Mucosa of descending colon (tissue), 3 donors: Measurements from ENCODE around the gene IER2. TPM values are rescaled to one million over a fixed set of nuclear protein-coding genes. Genes with fewer than 3 reads are reported as not detected.
"Not testable (repeated sequence)": the region's sequence is repeated elsewhere in the genome, so short reads cannot be mapped to it uniquely, and the experiment has no call there.

Source experiments
- ATAC-seq: fragments of 200-7000 bp; cut with Tn5 transposase; one replicate; pipeline ENCODE4 v1.9.1; 2020; ENCODE audit warnings: mild to moderate bottlenecking, moderate library complexity
- DNase-seq, 3 donors: peaks; one replicate each; pipeline ENCODE4 v3.0.0-alpha.2; 2020
- H3K36me3 ChIP-seq: fragments of 200-600 bp; one replicate; pipeline ENCODE4 v1.8.0; 2021; ENCODE audit warnings: low read depth, mild to moderate bottlenecking
- H3K4me1 ChIP-seq: fragments of 200-600 bp; one replicate; pipeline ENCODE4 v1.8.0; 2021; ENCODE audit warnings: low read depth, mild to moderate bottlenecking
- H3K4me3 ChIP-seq: fragments of 200-600 bp; one replicate; pipeline ENCODE4 v1.8.0; 2021; ENCODE audit warnings: mild to moderate bottlenecking
- H3K9me3 ChIP-seq: fragments of 200-600 bp; one replicate; pipeline ENCODE4 v1.8.0; 2021; ENCODE audit warnings: mild to moderate bottlenecking
- intact Hi-C, 2 donors: fragments of 100-400 bp; cut with DNase I in 1 of 2; cut with micrococcal nuclease in 1 of 2; formaldehyde crosslinking; loops; one replicate each; pipeline versions ENCODE4 v1.11.0 to v1.11.1; 2022; cut with DNase I, micrococcal nuclease
- total RNA-seq, 3 donors: library from RNA; stranded (reverse); fragmentation: NEBNext Ultra II Directional in 2 of 3; extraction: Animal tissue kit (Norgen Biotek cat#: 25700) in 2 of 3; gene quantifications; one replicate each; pipeline versions ENCODE4 v1.2.1 to v1.2.4, GENCODE V29; 2021 to 2023
- TF ChIP-seq, protein P1 (sequence below): fragments of 200-600 bp; IDR thresholded peaks from one replicate; pipeline ENCODE4 v1.8.0; 2022; ENCODE audit warnings: antibody characterized with exemption, mild to moderate bottlenecking
- donor health status: DM: no; HTN: no; CAD: no; lungs with moderate emphysema.
- donor health status: DM: no; HTN: no; CAD: no.
- donor health status: DM: no; HTN: yes; CAD: no.

IER2 gene
- total RNA-seq, 3 donors from 2014 or later = 101 to 117 (median 112) TPM

DNA sequence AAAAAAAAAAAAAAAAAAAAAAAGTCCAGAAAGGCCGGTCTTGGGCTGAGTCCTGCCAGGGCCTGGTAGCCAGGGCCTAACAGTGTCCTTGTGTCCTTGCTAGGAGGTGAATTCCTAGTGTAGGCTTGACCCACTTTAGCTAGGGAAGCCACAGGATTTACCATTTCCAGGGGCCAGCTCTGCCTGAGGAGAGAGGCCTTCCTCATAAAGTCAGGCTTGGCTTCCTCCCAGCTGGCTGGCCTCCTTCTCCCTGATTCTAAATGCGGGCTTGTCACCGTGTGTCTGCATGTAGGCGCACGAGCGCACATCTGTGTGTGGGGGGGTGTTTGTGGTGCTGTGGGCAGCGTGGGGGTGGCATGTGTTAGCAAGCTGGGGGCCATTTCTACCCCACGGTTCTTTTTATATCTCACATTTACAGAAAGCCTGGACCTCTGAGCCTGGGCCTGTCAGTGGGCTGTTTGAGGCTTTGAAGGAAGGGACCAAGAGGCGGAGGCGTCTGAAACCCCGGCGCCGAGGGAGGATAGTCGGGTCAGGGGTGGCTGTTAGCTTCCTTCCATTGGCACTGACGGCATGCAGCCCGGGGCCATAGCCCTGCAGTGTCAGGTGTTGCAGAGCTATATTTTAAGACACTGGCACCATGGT is 31.7 kb downstream of the IER2 start:
- H3K4me3 ChIP-seq = no peak overlapping the region
- peak in 2 of 3 donors; percentile 79 to 85 for DNase-seq
- no peaks in the 10 kb centered on the region for H3K36me3 ChIP-seq
- TF ChIP-seq, protein P1, sequence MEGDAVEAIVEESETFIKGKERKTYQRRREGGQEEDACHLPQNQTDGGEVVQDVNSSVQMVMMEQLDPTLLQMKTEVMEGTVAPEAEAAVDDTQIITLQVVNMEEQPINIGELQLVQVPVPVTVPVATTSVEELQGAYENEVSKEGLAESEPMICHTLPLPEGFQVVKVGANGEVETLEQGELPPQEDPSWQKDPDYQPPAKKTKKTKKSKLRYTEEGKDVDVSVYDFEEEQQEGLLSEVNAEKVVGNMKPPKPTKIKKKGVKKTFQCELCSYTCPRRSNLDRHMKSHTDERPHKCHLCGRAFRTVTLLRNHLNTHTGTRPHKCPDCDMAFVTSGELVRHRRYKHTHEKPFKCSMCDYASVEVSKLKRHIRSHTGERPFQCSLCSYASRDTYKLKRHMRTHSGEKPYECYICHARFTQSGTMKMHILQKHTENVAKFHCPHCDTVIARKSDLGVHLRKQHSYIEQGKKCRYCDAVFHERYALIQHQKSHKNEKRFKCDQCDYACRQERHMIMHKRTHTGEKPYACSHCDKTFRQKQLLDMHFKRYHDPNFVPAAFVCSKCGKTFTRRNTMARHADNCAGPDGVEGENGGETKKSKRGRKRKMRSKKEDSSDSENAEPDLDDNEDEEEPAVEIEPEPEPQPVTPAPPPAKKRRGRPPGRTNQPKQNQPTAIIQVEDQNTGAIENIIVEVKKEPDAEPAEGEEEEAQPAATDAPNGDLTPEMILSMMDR = no peak
- intact Hi-C loops = no loop called here
- H3K9me3 ChIP-seq = no peaks in the 10 kb centered on the region
- H3K4me1 ChIP-seq = peaks cover 11% of the 10 kb centered on the region
- peak; percentile 87 for ATAC-seq

DNA sequence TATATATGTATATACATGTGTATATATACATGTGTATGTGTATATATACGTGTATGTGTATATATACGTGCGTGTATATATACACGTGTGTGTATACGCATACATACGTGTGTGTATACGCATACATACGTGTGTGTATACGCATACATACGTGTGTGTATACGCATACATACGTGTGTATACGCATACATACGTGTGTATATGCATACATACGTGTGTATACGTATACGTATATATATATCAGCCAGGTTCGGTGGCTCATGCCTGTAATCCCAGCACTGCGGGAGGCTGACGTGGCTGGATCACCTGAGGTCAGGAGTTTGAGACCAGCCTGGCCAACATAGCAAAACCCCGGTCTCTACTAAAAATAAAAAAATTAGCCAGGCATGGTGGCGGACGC is 34.7 kb downstream of the IER2 start:
- intact Hi-C loops, DNase-seq, H3K4me3 ChIP-seq, H3K36me3 ChIP-seq, ATAC-seq, H3K9me3 ChIP-seq: not testable (repeated sequence)
- H3K4me1 ChIP-seq = peaks cover 11% of the 10 kb centered on the region

DNA sequence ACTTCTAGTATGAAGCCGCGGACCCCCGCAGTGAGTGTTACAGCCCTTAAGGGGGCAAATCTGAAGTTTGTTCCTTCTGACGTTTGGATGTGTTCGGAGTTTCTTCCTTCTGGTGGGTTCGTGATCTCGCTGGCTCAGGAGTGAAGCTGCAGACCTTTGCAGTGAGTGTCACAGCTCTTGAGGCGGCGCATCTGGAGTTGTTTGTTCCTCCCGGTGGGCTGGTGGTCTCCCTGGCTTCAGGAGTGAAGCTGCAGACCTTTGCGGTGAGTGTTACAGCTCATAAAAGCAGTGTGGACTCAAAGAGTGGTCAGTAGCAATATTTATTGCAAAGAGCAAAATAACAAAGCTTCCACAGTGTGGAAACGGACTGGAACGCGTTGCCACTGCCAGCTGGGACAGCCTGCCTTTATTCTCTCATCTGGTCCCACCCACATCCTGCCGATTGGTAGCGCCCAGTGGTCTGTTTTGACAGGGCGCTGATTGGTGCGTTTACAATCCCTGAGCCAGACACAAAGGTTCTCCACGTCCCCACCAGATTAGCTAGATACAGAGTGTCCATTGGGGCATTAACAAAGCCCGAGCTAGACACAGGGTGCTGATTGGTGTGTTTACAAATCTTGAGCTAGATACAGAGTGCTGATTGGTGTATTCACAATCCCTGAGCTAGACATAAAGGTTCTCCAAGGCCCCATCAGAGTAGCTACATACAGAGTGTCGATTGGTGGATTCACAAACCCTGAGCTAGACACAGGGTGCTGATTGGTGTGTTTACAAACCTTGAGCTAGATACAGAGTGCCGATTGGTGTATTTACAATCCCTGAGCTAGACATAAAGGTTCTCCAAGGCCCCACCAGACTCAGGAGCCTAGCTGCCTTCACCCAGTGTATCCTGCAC is 35.8 kb downstream of the IER2 start:
- H3K4me1 ChIP-seq = peaks cover 11% of the 10 kb centered on the region
- ATAC-seq, intact Hi-C loops, H3K9me3 ChIP-seq, H3K36me3 ChIP-seq, H3K4me3 ChIP-seq, DNase-seq: not testable (repeated sequence)

DNA sequence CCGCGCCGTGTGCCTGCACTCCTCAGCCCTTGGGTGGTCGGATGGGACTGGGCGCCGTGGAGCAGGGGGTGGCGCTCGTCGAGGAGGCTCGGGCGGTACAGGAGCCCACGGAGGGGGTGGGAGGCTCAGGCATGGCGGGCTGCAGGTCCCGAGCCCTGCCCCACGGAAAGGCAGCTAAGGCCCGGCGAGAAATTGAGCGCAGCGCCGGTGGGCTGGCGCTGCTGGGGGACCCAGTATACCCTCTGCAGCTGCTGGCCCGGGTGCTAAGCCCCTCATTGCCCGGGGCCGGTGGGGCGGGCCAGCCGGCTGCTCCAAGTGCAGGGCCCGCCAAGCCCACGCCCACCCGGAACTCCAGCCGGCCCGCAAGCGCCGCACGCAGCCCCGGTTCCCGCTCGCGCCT is 36.5 kb downstream of the IER2 start:
- H3K36me3 ChIP-seq, intact Hi-C loops, H3K4me3 ChIP-seq, H3K9me3 ChIP-seq, ATAC-seq, H3K4me1 ChIP-seq, DNase-seq: not testable (repeated sequence)

DNA sequence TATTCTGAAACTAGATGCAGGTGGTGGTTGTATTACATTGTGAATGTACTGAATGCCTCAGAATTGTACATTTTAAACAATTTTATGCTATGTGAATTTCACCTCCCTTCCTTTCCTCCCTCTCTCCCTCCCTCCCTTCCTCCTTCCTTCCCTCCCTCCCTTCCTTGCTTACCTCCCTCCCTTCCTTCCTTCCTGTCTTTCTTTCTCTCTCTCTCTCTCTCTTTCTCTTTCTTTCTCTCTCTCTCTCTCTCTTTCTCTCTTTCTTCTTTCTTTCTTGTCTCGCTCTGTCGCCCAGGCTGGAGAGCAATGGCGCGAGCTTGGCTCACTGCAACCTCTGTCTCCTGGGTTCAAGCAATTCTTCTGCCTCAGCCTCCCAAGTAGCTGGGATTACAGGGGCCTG is 37.2 kb downstream of the IER2 start:
- ATAC-seq (no peak), DNase-seq (no peak)
- H3K4me3 ChIP-seq = no peak overlapping the region
- H3K9me3 ChIP-seq = no peaks in the 10 kb centered on the region
- no peaks in the 10 kb centered on the region for H3K4me1 ChIP-seq
- H3K36me3 ChIP-seq = no peaks in the 10 kb centered on the region
- intact Hi-C loops = no loop called here
- TF ChIP-seq, protein P1 = no peak

DNA sequence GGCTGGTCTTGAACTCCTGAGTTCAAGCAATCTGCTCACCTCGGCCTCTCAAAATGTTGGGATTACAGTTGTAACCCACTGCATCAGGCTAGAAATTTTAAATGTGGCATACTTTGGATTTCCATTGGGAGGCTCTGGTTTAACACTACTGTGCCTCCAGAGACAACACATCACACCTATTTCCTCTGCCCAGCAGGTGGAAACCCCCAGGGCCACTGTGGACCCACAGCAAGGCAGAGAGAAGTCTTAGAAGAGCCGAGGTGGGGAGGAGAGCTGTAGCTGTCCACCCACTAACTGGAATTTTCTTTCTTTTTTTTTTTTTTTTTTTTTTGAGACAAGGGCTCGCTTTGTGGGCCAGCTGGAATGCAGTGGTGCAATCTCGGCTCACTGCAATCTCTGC is 39.4 kb downstream of the IER2 start:
- no peak for ATAC-seq
- TF ChIP-seq, protein P1 = no peak
- intact Hi-C loops = no loop called here

More for the DNA sequence above, 39.4 kb downstream of the IER2 start:
- no peak overlapping the region for H3K4me3 ChIP-seq
- H3K36me3 ChIP-seq = no peaks in the 10 kb centered on the region
- no peaks in the 10 kb centered on the region for H3K9me3 ChIP-seq
- H3K4me1 ChIP-seq = peaks cover 8% of the 10 kb centered on the region
- no peak for DNase-seq
